HG02981 (cell line): ENCODE data around the gene MYO1E.
"Not testable (repeated sequence)": the region's sequence is repeated elsewhere in the genome, so short reads cannot be mapped to it uniquely, and the experiment has no call there.

ENCODE experiments used
- ATAC-seq: cut with Tn5 transposase; IDR thresholded peaks from one replicate; pipeline ENCODE4 v1.9.1; 2021; ENCODE audit warnings: mild to moderate bottlenecking, moderate library complexity; ENCODE audit not compliant: unreplicated experiment

Gene MYO1E

DNA sequence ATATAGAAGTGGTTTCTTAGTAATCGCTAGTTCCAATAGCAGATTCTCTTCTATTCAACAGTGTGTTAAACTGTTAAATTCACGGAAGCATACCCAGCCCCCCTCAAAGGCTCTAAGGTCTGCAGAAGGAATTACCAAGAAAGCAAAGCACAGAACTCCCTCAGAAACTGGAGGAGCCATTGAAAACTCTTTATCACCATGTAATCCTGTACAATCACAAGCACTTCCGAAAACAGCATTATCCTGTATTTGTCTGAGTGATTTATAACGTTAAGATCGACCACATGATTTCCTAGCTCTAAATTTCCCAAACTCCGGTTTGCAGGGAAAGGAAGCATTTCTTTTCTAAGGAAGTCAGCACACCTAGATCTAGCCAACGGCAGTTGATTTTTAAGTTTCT lies 20.0 kb downstream of the MYO1E start:
- no peak for ATAC-seq

GRCh38 chr15:59352189-59352588 lies 20.5 kb downstream of the MYO1E start:
- no peak for ATAC-seq

GRCh38 chr15:59350421-59350732 lies 22.3 kb downstream of the MYO1E start:
- no peak for ATAC-seq

DNA sequence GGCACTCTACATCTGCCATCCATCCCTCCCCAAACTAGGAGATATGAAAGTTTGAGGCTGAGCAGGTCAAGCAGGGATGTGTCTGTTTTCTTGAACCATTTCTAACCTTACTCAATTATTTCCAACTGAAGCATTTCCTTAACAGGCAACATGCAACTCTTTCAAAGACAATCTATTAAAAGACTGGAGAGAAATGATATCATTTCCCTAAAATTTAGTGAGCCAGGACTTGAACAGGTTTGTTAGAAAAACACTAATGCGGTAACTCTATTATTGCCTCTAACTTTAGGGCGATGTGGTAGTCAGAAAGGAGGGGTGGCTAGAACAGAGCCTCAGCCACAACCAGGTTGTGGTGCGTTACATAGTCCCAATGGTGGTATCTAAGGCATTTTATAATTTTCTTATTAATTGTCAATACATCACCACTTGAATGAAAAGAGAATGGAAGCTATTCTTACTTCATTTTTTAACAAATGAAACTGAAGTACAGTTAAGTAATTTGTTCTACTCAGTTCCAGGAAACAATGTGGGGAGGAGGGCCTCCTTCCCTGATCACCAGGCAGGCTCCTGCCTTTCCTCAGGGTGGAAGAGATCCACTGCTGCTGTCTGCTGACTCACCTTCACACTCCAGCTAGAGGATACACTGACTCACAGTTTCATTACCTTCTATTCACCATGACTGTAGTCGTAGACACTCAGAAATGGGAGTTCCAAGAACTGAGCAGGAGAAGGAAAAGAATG lies 22.8 kb downstream of the MYO1E start:
- ATAC-seq: no peak

DNA sequence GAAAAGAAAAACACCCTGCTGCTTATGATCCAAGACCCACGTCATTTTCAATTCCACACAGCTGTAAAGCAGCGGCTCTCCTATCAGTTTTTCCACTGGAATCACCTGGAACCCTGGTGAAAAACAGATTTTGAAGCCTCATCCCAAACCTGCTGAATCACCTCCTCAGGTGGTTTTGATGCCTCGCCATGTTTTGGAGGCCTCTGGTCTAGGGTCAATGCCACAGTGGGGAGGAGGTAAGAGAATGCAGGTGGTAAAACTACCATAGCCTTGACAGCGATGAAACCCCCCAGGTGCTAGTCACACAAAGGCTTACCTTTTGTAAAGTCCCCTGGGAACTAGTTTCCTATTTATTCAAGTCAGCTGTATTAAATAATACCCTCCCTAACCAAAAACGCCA lies 24.8 kb downstream of the MYO1E start:
- ATAC-seq: no peak

DNA sequence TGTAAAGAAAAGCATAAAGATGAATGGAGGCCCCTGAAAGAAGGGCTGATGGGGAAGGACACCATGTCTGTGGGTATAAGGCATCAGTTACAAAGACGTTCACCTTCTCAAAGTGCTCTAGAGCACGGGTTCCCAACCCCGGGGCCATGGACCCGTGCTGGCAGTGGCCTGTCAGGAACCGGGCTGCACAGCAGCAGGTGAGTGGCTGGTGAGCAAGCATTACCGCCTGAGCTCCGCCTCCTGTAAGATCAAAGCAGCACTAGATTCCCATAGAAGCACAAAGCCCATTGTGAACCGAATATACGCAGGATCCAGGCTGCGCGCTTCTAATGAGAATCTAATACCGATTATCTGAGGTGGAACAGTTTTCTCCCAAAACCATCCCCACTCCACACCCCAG lies 25.7 kb downstream of the MYO1E start:
- ATAC-seq: no peak

DNA sequence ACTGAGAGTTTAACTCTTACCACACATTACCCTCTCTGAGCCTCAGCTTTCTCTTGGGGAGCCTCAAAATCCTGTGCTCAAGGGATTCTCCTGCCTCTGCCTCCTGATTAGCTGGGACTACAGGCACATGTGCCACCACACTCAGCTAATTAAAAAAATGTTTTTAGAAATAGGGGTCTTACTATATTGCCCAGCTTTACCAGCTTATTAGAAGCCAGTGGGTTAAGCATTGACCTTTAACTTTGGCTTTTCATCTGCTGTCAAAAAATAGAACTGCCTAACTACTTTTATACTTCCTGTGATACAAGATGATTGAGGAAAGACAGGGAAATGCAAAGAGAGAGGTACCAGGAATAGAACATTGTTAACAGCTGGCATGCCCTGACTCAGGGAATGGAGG lies 27.3 kb downstream of the MYO1E start:
- no peak for ATAC-seq

- no peak for ATAC-seq
Measured at GRCh38 chr15:59344311-59344710, 28.4 kb downstream of the MYO1E start.

- no peak for ATAC-seq
Measured at GRCh38 chr15:59340325-59340724, 32.3 kb downstream of the MYO1E start.

- no peak for ATAC-seq
Measured at GRCh38 chr15:59339252-59339672, 33.4 kb downstream of the MYO1E start.

- no peak for ATAC-seq
Measured at GRCh38 chr15:59338414-59338813, 34.3 kb downstream of the MYO1E start.

DNA sequence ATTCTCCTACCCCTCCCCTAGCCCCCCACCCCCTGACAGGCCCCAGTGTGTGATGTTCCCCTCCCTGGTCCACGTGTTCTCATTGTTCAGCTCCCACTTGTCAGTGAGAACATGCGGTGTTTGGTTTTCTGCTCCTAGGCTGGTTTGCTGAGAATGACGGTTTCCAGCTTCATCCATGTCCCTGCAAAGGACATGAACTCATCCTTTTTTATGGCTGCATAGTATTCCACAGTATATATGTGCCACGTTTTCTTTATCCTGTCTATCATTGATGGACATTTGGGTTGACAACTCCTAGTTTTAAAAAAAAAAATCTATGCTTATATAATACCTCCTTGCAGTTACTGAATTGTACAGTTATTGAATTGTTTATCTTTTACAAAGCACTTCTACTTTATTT lies 35.9 kb downstream of the MYO1E start:
- not testable (repeated sequence) for ATAC-seq

GRCh38 chr15:59335207-59335786 lies 37.4 kb downstream of the MYO1E start:
- no peak for ATAC-seq

GRCh38 chr15:59334076-59334415 lies 38.6 kb downstream of the MYO1E start:
- no peak for ATAC-seq

DNA sequence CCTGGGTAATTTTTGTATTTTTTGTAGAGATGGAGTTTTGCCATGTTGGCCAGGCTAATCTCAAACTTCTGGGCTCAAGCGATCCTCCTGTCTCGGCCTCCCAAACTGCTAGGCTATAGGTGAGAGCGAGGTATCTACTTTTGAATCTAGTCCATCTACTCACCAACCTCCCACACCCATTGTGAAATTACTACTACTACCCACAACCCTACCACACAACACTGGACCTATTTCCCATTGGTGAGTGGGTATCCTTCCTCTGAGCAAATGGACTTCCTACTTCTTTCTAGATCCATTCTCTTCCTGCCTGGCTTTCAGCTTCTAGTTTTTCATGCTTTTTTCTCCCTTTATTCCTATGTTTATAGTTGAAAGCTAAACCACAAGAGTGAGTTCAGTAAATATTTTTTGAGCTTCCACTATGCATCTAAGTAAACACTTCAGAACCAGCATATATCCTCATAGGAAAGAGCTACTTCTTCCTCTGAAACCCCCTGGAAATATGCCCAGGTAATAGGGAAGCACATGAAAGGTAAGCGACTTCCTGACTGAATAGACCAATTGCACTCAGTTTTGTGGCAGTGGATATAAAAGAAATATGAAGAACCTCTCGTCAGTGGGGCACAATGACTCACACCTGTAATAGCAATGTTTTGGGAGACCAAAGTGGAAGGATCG lies 39.1 kb downstream of the MYO1E start:
- ATAC-seq: no peak

GRCh38 chr15:59332009-59332408 lies 40.7 kb downstream of the MYO1E start:
- no peak for ATAC-seq

DNA sequence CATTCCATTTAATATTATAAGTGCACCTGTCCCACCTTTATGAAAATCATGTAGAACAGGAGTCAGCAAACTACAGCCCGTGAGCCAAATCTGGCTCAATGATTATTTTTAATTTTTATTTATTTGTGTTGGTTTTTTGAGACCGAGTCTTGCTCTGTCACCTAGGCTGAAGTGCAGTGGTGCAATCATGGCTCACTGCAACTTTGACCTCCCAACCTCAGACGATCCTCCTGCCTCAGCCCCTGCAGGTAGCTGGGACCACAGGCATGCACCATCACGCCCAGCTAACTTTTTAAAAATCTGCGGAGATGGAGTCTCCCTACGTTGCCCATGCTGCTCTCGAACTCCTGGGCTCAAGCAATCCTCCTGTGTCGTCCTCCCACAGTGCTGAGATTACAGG lies 42.0 kb downstream of the MYO1E start:
- ATAC-seq: no peak

DNA sequence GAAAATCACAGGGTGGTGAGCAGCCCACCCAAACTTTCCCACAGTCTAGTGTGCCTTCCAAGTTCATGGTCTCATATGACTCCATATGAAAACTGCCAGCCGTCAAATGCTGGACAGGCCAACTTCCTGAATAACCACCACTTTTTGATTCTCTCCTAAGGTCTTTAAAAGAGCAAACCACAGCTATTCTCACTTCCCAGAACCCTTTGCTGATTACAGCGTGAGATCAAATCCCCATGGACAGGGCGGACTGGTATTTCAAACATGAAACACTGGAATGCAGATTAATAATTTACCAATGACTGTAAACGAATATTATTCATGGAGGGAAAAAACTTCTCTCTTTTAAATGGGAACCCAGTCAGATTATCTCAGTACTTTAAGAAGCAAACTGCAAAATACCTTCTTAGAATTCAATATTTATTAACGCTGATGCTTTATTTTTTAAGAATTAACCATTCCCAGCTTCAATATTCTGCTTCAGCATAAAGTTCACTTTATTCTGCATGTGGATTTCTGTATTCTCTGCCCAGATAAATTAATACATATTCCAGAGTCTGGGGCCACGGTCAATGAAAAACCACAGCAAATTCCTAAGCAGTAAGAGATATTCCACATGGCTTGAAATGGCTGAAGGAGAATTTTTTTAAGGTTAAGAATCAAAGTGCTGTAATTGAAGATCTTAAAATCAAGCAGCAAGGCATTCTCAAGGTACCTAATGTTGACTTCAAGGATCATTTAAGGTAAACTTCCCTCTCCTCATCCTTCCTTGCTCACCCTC lies 42.9 kb downstream of the MYO1E start:
- no peak for ATAC-seq

- no peak for ATAC-seq
Measured at GRCh38 chr15:59329091-59329490, 43.6 kb downstream of the MYO1E start.

- peak; percentile 57 for ATAC-seq
Measured at GRCh38 chr15:59327942-59328341, 44.7 kb downstream of the MYO1E start.

GRCh38 chr15:59326856-59327255 lies 45.8 kb downstream of the MYO1E start:
- no peak for ATAC-seq
